GM12801 (cell line): ENCODE measurements around the gene SORCS2.

ENCODE experiments used
- CTCF ChIP-seq: IDR thresholded peaks from one replicate; pipeline ENCODE4 v1.5.1; 2011; ENCODE audit warnings: control low read depth; ENCODE audit not compliant: insufficient read length; ENCODE audit errors: extremely low read depth

Gene SORCS2

GRCh38 chr4:7351014-7351413 lies 158.7 kb downstream of the SORCS2 start:
- TF ChIP-seq CTCF, result no peak

GRCh38 chr4:7352486-7352885 lies 160.1 kb downstream of the SORCS2 start:
- no peak for TF ChIP-seq CTCF

- no peak for TF ChIP-seq CTCF
These were observed 160.9 kb downstream of the SORCS2 start for GRCh38 chr4:7353046-7353790.

- no peak for TF ChIP-seq CTCF
These were observed 161.7 kb downstream of the SORCS2 start for GRCh38 chr4:7353846-7354610.

- TF ChIP-seq CTCF, result no peak
These were observed 162.6 kb downstream of the SORCS2 start for GRCh38 chr4:7354927-7355326.

- TF ChIP-seq CTCF, result no peak
These were observed 163.5 kb downstream of the SORCS2 start for GRCh38 chr4:7355795-7356194.

- TF ChIP-seq CTCF, result no peak
These were observed 164.5 kb downstream of the SORCS2 start for GRCh38 chr4:7356667-7357310.
